ENCODE data around the gene KRTAP10-1. TPM values are rescaled to one million over a fixed set of nuclear protein-coding genes. Genes with fewer than 3 reads are reported as not detected.

The KRTAP10-1 gene
- total and polyA plus RNA-seq, 9 of the 15 experiments (the other 6 are each of a cell fraction or from before 2014, with no cell fraction given) = not detected

GRCh38 chr21:44576025-44576420 is 36.0 kb upstream of the KRTAP10-1 start:
- DNase-seq (ENCODE audit: extremely low read depth in 1 of 4, low spot score in 3 of 4) (no peak), FAIRE-seq (no peak), ATAC-seq (no peak)
- Histone ChIP-seq H3K27me3 (ENCODE audit: control insufficient read depth in 2 of 2, insufficient read depth in 2 of 2, low read length in 2 of 2) (peaks cover 20 to 55% of the 10 kb centered on the region in 2 experiments; a peak in 4 of 5 replicates), H3K4me3 (no peak overlapping the region), H3K27ac (ENCODE audit: extremely low read depth, low read depth, low read length) (no peak overlapping the region), H3K4me2 (ENCODE audit: insufficient read depth, low read length) (no peak overlapping the region), H3K9ac (ENCODE audit: insufficient read depth in 1 of 2, low read depth in 2 of 2, low read length in 2 of 2) (no peak overlapping the region), H3K9me3 (replicated peaks; ENCODE audit: control insufficient read depth, insufficient read depth, low read depth, low read length) (peaks cover 2% of the 10 kb centered on the region), H3K36me3 (ENCODE audit: control insufficient read depth, insufficient read depth, low read length) (no peaks in the 10 kb centered on the region), H3K79me2 (ENCODE audit: control insufficient read depth, insufficient read depth, low read length) (no peaks in the 10 kb centered on the region), H3K4me1 (replicated peaks in 1 of 2; ENCODE audit: control insufficient read depth in 2 of 2, insufficient read depth in 2 of 2, low read length in 2 of 2) (peaks cover 0 to 11% of the 10 kb centered on the region in 2 experiments; a peak in 1 of 5 replicates), H2AFZ (ENCODE audit: low read depth, low read length) (no peak overlapping the region), H4K20me1 (replicated peaks; ENCODE audit: control insufficient read depth, insufficient read depth, low read length) (no peaks in the 10 kb centered on the region), H3K9me1 (ENCODE audit: control insufficient read depth, insufficient read depth, low read length) (no peaks in the 10 kb centered on the region)
- in situ Hi-C loops (cut with MboI) (no loop called here), intact Hi-C loops (cut with micrococcal nuclease) (no loop called here)
- 0% methylated on average over 8 of the region's 10 CpGs for WGBS (ENCODE audit: insufficient coverage, low coverage, missing lambda C conversion rate)
- TF ChIP-seq KDM4B (IDR thresholded peaks at IDR 0.05; ENCODE audit: borderline replicate concordance in 2 of 2, low read depth in 1 of 2) = no peak
- TF ChIP-seq EGR1 (conservative IDR thresholded peaks at IDR 0.05) = no peak
- no peak for TF ChIP-seq ADNP (tag; IDR thresholded peaks at IDR 0.05)
- TF ChIP-seq HMGN3 (IDR thresholded peaks at IDR 0.05; ENCODE audit: borderline replicate concordance, extremely low read depth, insufficient read length, low read depth, low read length) = no peak
- no peak for TF ChIP-seq ZNF354B (CRISPR knock-in tag; IDR thresholded peaks at IDR 0.05)
- TF ChIP-seq POLR2B (IDR thresholded peaks at IDR 0.05; ENCODE audit: low read depth, partially characterized antibody) = no peak
- no peak for TF ChIP-seq ZFP91 (CRISPR knock-in tag; IDR thresholded peaks at IDR 0.05)
- TF ChIP-seq GATA2 (CRISPR knock-in tag; IDR thresholded peaks at IDR 0.05) = no peak
- no peak for TF ChIP-seq KDM2B (CRISPR knock-in tag; IDR thresholded peaks at IDR 0.05)
- no peak for TF ChIP-seq ZNF212 (CRISPR knock-in tag; IDR thresholded peaks at IDR 0.05)
- no peak for TF ChIP-seq ATF3 (IDR thresholded peaks at IDR 0.05)
- no peak for TF ChIP-seq ATF3 (CRISPR knock-in tag; conservative IDR thresholded peaks at IDR 0.05)
- no peak for TF ChIP-seq ZNF717 (CRISPR knock-in tag; IDR thresholded peaks at IDR 0.05)
- TF ChIP-seq ZKSCAN3 (CRISPR knock-in tag; IDR thresholded peaks at IDR 0.05) = no peak
- no peak for TF ChIP-seq ZFX (CRISPR knock-in tag; IDR thresholded peaks at IDR 0.05)
- BruUV-seq (replicated peaks) = no TSS peak
- POLR2A ChIA-PET = no interaction called here
- CTCF ChIA-PET (ENCODE audit: low intra/inter-chr PET ratio) = no interaction called here

Measured in K562 (cell line).